ENCODE results near the gene ABCA1.
"Not testable (repeated sequence)": the region's sequence is repeated elsewhere in the genome, so short reads cannot be mapped to it uniquely, and the experiment has no call there.

ABCA1 gene

GRCh38 chr9:104905153-104905901, 22.6 kb downstream of the ABCA1 start:
- DNase-seq (ENCODE audit: low read depth, low spot score) = no peak

GRCh38 chr9:104903609-104904008, 24.3 kb downstream of the ABCA1 start:
- peak; percentile 88 for DNase-seq (ENCODE audit: low read depth, low spot score)

GRCh38 chr9:104900871-104901270, 27.1 kb downstream of the ABCA1 start:
- no peak for DNase-seq (ENCODE audit: low read depth, low spot score)

- DNase-seq (ENCODE audit: low read depth, low spot score) = no peak
Measured at GRCh38 chr9:104900324-104900723, 27.6 kb downstream of the ABCA1 start.

GRCh38 chr9:104899759-104900247, 28.2 kb downstream of the ABCA1 start:
- no peak for DNase-seq (ENCODE audit: low read depth, low spot score)

- DNase-seq (ENCODE audit: low read depth, low spot score) = not testable (repeated sequence)
Measured at GRCh38 chr9:104898376-104898775, 29.6 kb downstream of the ABCA1 start.

GRCh38 chr9:104896131-104896530, 31.8 kb downstream of the ABCA1 start:
- no peak for DNase-seq (ENCODE audit: low read depth, low spot score)

- DNase-seq (ENCODE audit: low read depth, low spot score) = no peak
Measured at GRCh38 chr9:104895572-104895971, 32.4 kb downstream of the ABCA1 start.

GRCh38 chr9:104892701-104893100, 35.3 kb downstream of the ABCA1 start:
- no peak for DNase-seq (ENCODE audit: low read depth, low spot score)

- no peak for DNase-seq (ENCODE audit: low read depth, low spot score)
Measured at GRCh38 chr9:104890433-104890770, 37.6 kb downstream of the ABCA1 start.

- DNase-seq (ENCODE audit: low read depth, low spot score) = no peak
Measured at GRCh38 chr9:104885818-104886709, 41.9 kb downstream of the ABCA1 start.

- DNase-seq (ENCODE audit: low read depth, low spot score) = no peak
Measured at GRCh38 chr9:104883169-104883568, 44.8 kb downstream of the ABCA1 start.

- no peak for DNase-seq (ENCODE audit: low read depth, low spot score)
Measured at GRCh38 chr9:104882566-104882965, 45.4 kb downstream of the ABCA1 start.

GRCh38 chr9:104882086-104882485, 45.9 kb downstream of the ABCA1 start:
- DNase-seq (ENCODE audit: low read depth, low spot score) = no peak

GRCh38 chr9:104879555-104880309, 48.2 kb downstream of the ABCA1 start:
- no peak for DNase-seq (ENCODE audit: low read depth, low spot score)

GRCh38 chr9:104876587-104876986, 51.4 kb downstream of the ABCA1 start:
- no peak for DNase-seq (ENCODE audit: low read depth, low spot score)

- no peak for DNase-seq (ENCODE audit: low read depth, low spot score)
Measured at GRCh38 chr9:104875897-104876296, 52.1 kb downstream of the ABCA1 start.

- no peak for DNase-seq (ENCODE audit: low read depth, low spot score)
Measured at GRCh38 chr9:104875320-104875719, 52.6 kb downstream of the ABCA1 start.

- no peak for DNase-seq (ENCODE audit: low read depth, low spot score)
Measured at GRCh38 chr9:104873489-104873850, 54.5 kb downstream of the ABCA1 start.

GRCh38 chr9:104872656-104873488, 55.1 kb downstream of the ABCA1 start:
- peak; percentile 71 for DNase-seq (ENCODE audit: low read depth, low spot score)

GRCh38 chr9:104871961-104872527, 55.9 kb downstream of the ABCA1 start:
- DNase-seq (ENCODE audit: low read depth, low spot score) = no peak
